ENCODE data around the gene HIVEP2.

HIVEP2 gene

DNA sequence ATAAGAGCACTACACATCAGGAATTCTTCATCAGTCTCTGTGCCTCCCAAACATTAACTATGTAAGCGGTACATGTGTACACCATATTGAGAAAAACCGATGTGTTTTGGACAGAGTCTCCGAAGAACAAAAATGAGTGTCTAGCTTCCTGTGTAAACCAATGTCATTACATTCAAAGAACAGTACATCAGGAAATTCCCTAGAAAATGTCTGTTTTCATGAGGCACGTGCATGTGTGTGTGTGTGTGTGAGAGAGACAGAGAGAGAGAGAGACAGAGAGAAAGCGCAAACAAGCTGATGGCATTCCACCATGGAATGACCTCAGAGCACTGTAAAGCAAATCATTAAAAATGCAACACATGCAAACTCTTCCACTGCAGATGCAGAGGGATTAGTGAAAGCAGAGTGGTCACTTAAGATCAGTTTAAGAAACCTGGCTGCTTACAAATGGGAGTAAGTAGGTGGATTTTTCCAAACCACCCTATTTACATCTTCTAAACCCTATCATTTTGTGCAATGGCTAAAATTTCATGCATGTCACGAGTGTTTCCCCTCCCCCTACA is 133.9 kb downstream of the HIVEP2 start:
- no peak for DNase-seq

DNA sequence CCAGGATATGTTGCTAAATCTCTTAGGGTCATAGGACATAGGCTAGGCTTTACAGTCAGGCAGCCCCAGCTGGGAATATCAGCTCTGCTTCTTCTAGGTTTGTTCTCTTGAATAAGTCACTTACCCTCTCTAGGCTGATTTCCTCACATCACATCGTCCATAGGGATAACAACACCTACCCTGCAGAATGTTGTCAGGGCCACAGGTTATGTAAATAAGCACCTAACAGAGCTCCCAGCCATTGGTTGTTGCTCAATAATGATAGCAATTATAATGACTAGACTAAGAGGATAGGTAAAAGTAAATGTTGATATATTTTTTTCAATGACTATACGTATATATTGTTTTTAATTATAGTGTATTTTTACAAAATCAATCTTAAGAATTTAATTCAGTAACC is 135.0 kb downstream of the HIVEP2 start:
- no peak for DNase-seq

DNA sequence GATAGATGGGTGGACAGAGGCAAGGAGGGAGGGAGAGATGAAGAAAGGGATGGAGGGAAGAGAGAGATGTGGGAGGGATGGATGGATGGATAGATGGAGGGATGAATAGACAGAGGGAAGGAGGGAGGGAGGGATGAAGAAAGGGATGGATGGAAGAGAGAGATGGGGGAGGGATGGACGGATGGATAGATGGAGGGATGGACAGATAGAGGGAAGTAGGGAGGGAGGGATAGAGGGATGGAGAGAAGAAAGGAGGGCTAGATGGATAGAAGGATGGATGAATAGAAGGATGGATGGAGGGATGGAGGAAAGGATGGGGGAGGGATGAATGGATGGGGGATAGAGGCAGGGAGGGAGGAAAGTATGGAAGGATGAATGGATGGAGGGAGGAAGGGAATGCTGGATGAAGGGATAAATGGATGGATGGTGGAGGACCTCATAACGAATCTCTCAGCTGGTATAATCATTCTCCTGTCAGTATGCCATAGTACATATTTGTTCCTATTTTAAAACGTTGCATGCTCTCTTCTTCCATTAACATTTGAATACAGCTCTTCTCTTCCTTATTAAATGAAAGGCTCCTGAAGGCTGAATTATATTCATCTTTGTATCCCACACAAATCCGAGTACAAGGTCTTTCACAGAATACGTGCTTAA is 136.4 kb downstream of the HIVEP2 start:
- DNase-seq = no peak

DNA sequence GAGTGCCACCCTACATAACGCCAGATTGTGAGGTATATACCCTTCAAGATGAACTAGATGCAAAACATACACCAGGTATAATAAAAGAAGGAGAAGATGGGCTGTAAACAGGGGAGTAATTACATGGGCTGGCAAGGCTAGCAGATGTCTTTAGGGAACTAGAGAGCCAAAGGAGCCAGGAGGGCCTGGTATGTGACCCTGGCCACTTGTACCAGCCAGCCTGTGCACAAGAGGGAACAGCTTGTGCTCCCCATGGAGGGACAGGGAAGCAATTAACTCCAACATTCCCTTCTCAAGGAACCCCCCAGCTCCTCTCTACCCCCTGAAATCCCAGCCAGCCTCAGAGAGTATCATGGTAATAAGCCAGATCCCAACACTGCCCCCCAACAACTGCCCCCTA is 139.9 kb downstream of the HIVEP2 start:
- DNase-seq = no peak

DNA sequence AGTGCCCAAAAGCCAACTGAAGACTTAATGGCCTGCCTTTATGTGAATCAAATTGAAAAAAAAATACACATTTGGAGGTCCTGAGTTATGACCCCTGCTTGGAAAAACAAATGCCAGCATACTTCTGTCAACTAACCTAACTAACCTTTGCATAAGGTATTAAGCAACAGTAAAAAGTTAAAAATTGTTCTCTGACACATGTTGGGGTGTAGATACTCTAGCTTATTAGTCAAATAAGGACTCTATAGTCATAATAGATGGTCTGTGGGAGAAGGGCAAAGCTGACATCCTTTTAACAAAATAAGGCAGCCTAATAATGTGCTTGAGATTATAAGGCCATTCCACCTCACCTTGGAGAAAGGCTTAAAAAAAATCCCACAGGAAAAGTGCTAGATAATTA is 140.5 kb downstream of the HIVEP2 start:
- no peak for DNase-seq

DNA sequence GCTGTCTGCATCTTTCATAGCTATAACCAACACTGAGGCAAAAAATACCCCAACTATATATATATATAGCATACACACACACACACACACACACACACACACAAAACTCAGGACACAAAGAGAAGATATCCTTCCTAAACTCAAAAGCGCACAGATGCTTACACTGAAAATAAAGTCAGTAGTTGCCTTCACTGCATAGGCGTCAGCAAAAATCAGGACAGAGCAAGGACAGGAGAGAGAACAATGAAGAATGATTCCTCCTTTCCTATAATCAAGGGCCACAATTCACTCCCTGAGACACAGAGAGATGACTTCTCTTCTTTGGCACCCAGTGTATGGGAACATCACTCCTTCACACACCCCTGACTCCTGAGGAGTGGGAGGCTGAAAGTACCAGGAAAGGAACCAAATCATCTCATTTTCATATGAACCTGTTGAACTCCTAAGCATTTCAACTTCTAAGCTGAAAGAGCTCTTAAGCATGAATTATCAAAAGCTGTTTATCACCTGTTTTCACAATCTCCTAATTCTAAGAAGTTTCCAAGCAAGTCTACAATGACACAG is 141.4 kb downstream of the HIVEP2 start:
- no peak for DNase-seq

DNA sequence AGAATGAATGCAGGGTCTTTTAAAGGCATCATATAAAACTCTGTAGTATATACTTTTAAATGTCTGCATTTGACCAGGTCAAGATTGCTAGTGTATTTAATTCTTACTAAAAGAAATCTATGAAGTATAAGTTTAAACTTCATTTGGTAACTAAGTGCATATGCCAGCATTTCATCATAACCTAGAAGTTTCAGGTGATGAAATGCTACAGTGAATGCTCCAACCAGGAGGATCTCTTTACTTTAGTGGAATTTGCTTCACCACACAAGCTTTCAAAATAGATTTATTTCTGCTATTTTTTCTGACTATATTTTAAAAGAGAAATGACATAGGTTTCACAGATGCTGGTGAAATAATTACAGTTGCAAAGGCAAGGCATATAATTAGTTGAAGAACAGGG is 141.9 kb downstream of the HIVEP2 start:
- DNase-seq = no peak

DNA sequence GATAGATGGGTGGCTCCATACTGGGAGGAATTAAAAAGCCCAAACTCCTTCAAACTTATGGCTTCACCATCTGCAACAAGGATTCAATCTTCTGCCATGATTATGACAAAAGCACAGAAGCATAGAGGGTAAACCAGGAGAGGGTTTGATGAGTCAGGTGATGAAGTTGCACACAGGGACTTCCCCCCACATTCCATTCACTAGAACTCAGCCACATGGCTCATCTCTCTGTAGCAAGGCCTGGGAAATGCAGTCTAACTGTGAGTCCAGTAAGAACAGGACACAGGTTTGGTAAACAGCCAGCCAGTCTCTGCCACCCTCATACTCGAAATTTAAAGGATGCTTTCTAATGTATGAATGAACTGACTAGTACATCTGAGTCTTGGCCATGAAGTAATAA is 142.9 kb downstream of the HIVEP2 start:
- DNase-seq = no peak

DNA sequence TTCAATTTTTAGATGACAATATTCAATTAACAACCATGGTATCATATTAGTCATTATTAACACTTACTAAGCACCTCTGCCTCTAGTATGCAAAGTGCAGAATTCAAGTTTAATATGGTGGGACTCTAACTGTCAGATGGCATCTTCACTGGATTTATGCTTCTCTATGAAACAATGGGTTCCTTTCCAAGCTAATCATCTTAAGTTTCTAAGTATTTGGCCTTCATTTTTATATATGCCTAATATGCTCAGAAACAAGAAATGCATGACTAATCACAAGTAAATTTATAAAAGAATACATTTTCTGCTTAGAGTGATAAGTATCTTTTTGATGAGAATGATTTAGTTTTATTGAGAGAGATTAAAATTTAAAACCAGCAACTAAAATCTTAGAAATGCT is 144.7 kb downstream of the HIVEP2 start:
- DNase-seq = no peak

DNA sequence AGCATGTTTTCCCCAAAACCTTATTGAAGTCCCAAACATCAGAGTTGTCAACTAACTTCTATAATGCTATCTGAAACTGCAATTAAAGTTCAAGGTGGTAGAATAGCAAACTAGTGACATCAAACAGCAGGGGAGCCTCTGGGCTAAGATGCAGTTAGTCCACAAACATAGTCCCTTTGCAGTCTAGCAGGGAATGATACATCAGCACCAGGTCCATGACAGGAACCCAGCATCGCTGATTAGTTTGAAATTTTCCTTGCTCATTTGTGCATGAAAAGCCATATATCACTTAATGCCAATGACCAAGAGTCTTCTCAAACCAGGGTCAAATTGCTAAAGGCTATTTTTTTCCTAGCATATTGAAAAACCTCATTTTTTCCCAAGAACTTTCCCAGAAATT is 145.3 kb downstream of the HIVEP2 start:
- no peak for DNase-seq

DNA sequence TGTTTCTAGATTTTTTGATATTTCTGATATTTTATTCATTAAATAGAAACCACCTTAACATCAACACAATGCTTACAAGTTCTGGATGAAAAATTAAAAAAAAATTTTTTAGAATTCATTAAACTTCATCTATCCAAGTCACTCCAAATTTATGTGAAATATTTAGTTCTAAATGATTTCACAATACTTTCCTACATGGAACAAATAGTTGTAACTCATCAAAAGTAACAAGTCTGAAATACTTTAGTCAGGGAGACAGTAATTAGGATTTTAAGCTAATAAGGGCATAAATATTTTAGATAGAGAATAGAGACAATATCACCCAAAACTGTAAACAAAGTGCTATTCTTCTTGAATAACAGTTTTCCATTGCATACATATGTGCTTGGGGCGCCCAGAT is 147.8 kb downstream of the HIVEP2 start:
- DNase-seq = no peak

DNA sequence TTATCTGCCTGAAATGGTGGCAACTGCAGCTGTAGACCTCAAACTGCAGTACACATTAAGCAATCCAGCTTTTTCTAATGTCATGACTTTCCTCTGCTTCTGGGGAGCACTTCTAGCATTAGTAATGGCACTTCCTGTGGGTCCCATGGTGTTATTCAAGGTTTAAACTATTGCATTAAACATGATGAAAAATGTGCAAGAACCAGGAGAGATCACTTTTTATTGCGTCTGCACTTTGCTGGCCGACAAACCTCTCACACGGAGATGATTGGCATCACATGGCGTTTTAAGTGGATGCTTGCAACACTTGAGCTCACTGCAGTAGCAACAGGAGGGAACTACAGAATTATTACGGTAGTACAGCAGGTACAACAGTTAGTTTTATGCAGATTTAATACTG is 148.4 kb downstream of the HIVEP2 start:
- DNase-seq = no peak

DNA sequence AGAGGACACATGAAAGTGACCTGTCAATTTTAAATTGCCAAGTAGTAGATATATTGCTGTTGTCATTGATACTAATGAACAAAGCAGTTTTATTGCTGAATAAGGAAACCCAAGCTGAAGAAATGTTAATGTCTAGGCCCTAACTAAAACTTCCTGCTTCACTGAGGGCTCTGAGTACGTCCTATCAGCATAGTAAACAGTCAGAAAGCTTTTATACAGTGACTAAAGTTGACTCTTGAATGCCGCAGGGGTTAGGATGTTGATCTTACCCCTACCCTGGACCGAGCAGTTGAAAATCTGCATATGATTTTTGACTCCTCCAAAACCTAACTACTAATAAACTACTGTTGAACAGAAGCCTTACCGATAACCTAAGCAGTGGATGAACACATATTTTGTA is 149.0 kb downstream of the HIVEP2 start:
- DNase-seq = no peak

DNA sequence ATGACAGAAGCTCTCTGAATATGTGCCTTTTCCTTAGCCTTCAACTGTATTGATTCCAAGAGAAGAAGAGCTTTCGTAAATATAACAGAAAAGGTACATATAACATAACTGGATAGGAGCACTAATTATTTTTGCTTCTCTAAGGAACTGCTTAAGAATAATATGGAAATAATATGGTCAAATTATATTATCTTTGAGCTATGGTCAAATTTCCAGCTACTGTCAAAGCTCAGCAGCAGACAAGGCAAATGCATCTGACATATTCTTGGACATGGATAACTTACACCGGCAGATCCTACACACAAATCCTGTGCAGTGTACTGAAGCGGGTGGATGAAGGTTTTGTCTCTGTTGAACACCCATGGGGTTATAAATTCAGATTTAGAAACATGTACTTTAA is 150.6 kb downstream of the HIVEP2 start:
- no peak for DNase-seq

DNA sequence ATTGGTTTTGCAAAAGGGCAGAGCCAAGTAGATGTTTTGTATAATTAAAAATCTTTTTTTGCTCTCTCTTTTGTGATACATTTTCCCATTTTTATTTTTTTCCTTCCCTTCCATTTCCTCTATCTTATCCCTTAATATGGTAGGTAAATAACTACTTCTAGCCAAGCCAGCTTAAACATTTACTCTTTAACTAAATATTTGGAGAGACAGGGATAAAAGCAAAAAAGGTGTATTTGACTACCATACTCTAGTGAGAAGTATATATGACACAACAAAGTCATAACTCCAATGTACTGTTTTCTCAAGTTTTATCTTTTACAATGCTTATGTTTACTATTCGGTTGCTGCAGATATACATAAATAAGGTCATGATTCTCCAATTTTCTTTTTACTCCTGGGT is 154.7 kb downstream of the HIVEP2 start:
- DNase-seq = no peak

DNA sequence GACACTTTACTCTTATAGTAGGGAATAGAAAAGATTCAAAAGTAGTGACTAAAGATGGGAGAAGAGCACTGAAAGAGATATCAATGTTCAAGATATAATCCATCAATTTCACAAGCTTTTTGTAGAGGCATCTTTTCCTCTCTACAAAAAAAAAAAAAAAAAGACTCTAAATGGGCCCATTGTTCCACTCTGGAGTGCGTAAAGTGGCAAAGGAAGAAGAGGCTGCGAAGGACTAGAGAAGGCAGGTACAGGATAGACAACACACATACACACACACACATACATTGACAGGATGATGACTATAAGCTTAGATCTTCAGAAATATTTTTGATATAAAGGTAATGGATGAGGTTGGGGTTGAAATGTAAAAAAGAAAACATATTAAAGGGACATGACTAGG is 157.6 kb downstream of the HIVEP2 start:
- no peak for DNase-seq

DNA sequence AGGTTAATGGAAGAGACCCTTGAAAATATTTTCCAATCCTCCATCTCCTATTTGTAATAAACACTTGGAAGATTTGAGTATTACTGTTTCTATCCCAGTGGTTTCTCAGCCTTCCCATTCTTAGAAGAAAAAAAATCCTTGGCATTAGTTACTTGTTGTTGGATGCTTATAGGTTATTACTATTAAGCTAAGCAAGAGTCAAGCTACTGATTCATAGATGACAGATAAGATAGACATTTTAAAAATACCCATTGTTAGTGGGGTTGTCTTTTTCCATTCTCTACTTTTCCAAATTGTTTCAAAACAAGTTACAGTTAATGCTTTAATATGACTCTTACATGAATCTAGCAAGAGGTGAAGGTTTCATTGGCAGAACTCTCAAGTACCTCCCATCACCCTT is 158.5 kb downstream of the HIVEP2 start:
- no peak for DNase-seq

DNA sequence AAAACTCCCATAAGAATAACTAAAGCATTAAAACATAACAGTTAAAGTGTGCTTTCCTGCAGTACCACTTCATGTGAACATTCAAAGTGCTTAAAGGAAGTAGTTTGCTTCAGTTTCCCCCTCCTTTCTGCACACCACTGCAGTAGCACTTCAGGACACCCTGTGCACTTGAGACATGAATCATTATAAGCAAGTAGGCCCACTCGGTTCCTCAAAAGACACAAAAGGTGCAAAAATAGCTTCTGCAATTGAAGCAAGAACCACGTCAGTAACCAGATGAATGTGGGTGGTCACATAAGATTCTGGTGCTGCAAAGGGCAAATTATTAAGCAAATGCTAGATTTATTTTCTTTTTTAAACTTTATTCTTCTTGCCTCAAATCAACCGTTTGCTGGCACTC is 160.6 kb downstream of the HIVEP2 start:
- peak; percentile 14 for DNase-seq

DNA sequence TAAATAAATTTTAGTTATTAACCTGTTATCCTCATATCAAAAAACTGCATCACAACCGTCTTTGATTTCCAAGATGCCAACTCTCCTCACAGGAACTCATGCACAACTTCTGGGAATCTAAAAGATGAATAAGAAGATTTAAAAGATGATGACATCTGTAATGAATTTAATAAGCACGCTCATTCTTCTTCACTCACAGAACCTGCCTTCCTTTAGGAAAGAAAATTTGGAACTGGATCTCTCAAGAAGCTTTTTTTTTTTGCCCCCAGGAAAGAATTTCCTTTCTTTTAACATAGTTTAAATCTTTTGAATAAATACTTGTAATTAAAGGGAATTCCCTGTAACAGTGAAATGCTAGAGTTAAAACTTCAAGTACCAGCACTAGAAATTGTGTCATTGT is 161.5 kb downstream of the HIVEP2 start:
- DNase-seq = no peak

DNA sequence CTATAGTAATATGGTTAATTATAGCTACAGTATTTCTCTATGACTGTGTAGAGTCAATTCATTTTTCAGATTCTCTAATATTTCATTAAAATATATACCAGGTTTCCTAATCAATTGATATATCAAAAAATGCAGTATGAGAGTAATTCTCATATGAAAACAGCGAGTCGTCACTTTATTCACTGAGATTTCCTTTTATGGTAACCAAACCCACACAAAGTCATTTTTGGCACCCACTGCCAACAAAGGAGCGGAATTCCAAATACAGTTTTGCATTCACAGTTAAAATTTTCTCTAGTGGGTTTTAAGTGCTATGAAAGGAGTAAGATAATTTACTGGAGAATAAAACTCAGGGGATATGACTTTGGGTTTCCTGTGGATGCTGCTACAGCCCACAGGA is 163.8 kb downstream of the HIVEP2 start:
- no peak for DNase-seq

DNA sequence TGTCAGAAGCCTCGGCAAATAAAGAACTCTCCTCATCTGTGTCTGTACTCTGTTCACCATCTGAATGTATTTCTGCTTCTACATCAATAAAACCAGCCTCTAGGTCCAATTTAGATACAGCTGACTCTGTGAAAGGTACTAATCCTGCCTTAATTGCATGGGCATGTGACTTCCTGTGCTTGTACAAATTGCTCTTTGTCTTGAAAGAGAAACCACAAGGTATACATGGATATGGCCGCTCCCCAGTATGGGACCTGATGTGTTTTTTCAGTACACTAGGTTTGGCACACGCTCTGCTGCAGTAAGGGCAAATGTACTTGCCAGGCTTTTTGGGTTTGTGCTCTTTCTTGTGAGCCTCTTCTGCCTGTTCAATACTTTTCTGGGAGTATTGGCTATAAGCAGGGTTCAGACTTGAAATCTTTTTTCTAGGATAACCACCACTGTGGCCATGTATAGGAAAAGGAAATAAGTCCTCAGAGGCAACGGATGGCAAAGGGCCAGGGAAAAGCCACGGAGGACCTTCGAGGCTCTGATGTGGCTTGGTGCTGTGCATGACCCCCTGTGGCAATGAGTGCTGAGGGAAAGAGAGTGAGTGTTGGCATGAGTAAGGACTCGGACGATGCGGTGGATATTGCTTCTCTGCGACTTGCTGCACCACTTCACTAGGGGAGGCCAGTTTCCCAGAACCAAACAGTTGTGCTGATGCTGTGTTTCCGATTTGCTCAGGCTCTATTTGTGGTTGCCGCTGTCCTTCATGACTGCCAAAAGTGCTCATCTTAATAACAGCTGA is 170.9 kb downstream of the HIVEP2 start:
- DNase-seq = no peak

DNA sequence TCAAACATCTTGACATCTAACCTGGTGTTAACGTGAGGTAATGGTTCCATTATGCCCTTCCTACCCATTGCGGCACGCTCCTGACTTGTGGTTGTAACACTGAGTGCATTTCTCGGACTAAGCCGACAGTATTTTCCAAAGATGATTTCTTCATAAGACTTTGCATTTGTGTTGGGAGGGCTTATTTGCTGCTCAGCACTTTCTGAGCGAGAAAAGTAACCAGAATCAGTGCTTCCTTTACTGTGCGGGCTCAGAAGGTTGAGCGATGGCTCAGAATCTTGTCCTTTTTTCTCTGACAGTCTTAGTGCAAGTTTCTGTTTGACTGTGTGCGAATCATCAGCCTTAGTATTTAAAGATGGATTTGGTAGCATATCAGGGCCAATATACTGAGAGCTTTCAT is 171.7 kb downstream of the HIVEP2 start:
- DNase-seq = no peak

DNA sequence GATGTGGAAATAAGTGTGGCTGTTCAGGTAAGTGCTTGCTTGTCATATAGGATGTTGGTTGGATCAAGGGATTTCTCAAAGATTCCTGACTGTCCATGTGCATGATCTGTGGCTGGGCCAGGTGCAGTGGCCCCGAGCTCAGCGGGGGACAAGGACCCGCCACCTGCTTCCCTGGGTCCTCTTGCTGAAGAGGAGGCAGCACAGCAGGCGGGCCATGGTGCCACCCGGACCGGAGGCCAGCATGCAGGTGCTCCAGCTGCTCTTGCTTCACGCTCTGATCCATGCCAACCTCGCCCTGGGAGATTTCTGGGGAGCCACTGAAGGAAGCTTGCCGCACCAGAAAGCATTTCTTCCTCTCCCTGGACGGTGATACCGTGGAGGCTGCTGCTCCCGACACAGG is 173.8 kb downstream of the HIVEP2 start:
- no peak for DNase-seq

DNA sequence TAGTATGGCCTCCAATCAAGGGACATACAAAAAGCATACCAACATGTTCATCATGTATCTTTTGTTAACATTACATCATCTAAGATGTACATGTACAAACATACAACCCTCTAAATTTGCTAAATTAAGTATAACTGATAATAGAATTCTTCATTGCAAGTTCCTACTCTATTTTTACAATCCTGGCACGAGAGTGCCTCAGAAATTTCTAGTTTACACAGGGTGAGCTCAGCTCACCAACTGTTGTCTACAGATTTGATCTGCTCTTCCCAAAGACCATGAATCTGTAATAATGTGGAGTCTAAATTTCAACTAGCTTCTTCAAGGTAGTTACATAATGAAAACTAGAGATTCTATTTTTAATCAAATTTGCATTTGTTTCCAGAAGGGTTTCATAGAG is 179.7 kb downstream of the HIVEP2 start:
- DNase-seq = no peak

All from NK-92 treated with Interleukin-12 subunit alpha and Interleukin-12 subunit beta, amount 100 ng/mL, for 24 hours (cell line).